Measurements from ENCODE around the gene GRIN2D. TPM values are rescaled to one million over a fixed set of nuclear protein-coding genes. Genes with fewer than 3 reads are reported as not detected.
A peak's percentile ranks its signal among the peaks of the same experiment; 100 is the strongest.

GRIN2D gene
- total and polyA plus RNA-seq, 12 donors = 0.04 to 1.0 (median 0.21) TPM

- DNase-seq = no peak
- Histone ChIP-seq H3K36me3 (no peaks in the 10 kb centered on the region), H3K4me3 (no peak overlapping the region), H3K4me1 (peaks cover 0 to 13% (median 0%) of the 10 kb centered on the region in 9 donors), H3K27ac (peak overlapping the region in 2 of 10 donors; percentile 15 to 65), H3K27me3 (no peaks in the 10 kb centered on the region), H3K9me3 (no peaks in the 10 kb centered on the region)
- 35 to 36% methylated on average over 8 of the region's 8 CpGs for WGBS, 2 donors
- TF ChIP-seq CTCF (IDR thresholded peaks at IDR 0.05) = no peak
- ATAC-seq = peak in 5 of 8 donors; percentile 27 to 72 (median 41)
- intact Hi-C loops (cut with DNase I) = no loop called here
Observed at GRCh38 chr19:48424694-48425219, 31.3 kb downstream of the GRIN2D start.

- no peak for TF ChIP-seq CTCF (IDR thresholded peaks at IDR 0.05)
- H3K27ac ChIP-seq = no peak overlapping the region
- no peak overlapping the region for H3K4me3 ChIP-seq
- intact Hi-C loops (cut with DNase I) = no loop called here
- H3K27me3 ChIP-seq = no peaks in the 10 kb centered on the region
- ATAC-seq (no peak), DNase-seq (no peak)
- WGBS, 2 donors = 94 to 97% methylated on average over 1 of the region's 1 CpG
- no peaks in the 10 kb centered on the region for H3K36me3 ChIP-seq
- H3K4me1 ChIP-seq = peaks cover 0 to 13% (median 0%) of the 10 kb centered on the region in 9 donors
- no peaks in the 10 kb centered on the region for H3K9me3 ChIP-seq
Observed at GRCh38 chr19:48428670-48429069, 35.2 kb downstream of the GRIN2D start.

- no peak for ATAC-seq
- H3K4me3 ChIP-seq = no peak overlapping the region
- H3K27ac ChIP-seq = no peak overlapping the region
- TF ChIP-seq CTCF (IDR thresholded peaks at IDR 0.05) = no peak
- 63 to 66% methylated on average over 8 of the region's 8 CpGs for WGBS, 2 donors
- H3K27me3 ChIP-seq = peaks cover 0 to 27% (median 0%) of the 10 kb centered on the region in 7 donors
- no peaks in the 10 kb centered on the region for H3K4me1 ChIP-seq
- no peaks in the 10 kb centered on the region for H3K9me3 ChIP-seq
- H3K36me3 ChIP-seq = no peaks in the 10 kb centered on the region
- no peak for DNase-seq
- intact Hi-C loops (cut with DNase I) = no loop called here
Observed at GRCh38 chr19:48433337-48433736, 39.9 kb downstream of the GRIN2D start.

GRCh38 chr19:48436586-48436985, 43.1 kb downstream of the GRIN2D start:
- no peak for DNase-seq
- intact Hi-C loops (cut with DNase I) = no loop called here
- H3K27ac ChIP-seq = no peak overlapping the region
- H3K36me3 ChIP-seq = no peaks in the 10 kb centered on the region
- ATAC-seq = no peak
- H3K27me3 ChIP-seq = peaks cover 0 to 55% (median 14%) of the 10 kb centered on the region in 7 donors
- H3K4me1 ChIP-seq = no peaks in the 10 kb centered on the region
- no peak for TF ChIP-seq CTCF (IDR thresholded peaks at IDR 0.05)
- 86% methylated on average over 5 of the region's 5 CpGs for WGBS, 2 donors
- no peaks in the 10 kb centered on the region for H3K9me3 ChIP-seq
- no peak overlapping the region for H3K4me3 ChIP-seq
